CD4-positive, alpha-beta T cell treated with Interleukin-15 for 4 hours (primary cell): ENCODE data around the gene ZSCAN20.

Source experiments
- DNase-seq: peaks from one replicate; pipeline ENCODE4 v3.0.0-alpha.2; 2020; ENCODE audit warnings: low spot score

The ZSCAN20 gene

DNA sequence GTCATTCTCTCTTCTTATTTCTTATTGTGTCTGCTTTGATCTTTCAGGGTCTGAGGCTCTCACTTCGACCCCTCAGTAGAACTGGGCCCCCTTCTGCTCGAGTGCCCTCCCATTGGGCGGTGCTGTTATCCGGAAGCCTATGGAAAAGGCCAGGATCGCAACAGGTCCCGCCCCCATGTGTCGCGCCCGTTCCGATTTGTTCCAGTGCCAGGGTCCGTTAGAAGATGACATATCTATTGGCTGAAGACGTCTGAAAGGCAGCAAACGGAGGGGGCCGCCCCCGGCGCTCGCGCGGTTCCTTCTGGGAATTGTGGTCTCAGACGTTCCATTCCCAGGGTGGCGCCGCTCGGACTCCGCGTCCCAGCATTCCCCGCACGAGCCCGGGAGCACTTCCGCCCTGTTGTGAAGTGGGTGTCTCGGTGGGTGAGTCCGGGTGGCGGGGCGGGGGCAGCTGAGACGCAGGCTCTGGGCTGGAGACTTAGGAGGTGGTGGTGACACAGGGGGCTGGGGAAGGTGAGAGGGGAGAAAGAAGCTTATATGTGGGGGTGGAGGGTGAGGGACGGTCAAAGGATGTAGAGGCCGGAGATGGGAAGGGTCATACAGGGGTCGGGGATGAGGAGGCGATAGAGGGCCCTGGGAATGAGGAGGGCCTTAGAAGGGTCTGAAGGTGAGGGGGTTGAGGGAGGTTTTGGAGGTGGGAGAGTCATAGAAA, at the start of gene ZSCAN20:
TSS of gene ZSCAN20 (plus strand) at position 377 of the 712 bp plus-strand sequence. CDS start 6,644 bp downstream, outside the sequence.
- peak; percentile 87 for DNase-seq

DNA sequence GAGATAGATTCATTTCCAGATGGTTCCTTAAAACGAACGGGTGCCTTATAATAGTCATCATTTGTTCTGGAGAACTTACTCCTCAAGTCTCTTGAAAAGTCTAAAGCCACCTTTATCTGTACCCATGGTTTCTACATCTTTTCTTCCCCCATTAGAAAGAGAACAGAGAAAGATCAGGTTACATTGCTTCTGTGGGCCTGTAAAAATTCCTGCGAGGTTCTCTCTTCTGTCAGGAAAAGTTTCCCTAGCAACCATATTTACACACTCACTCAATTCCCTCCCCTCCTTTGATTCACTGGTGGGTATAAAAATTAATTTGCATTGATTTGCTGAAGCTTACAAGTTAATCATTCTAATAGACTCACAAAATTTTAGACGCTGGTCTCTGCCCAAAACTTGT, 48.2 kb upstream of the ZSCAN20 start:
- DNase-seq: no peak

DNA sequence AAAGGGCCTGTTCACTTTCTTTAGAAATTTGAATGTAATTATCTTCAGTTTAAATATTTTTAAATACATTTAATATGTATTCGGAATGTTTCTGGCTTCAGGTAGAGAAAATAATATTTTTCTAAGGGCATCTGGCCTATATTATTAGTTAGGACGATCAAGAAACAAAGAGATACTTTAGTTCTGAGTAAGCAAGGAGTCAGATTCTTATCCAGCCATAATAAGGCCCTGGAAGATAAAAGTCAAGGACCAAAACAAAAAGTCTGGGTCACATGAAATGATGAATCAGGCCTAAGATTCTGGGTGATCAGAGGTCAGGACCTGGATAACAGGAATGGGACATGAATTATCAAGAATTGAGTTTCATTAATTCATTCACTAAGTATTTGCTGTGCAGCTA, 47.8 kb upstream of the ZSCAN20 start:
- DNase-seq: no peak

DNA sequence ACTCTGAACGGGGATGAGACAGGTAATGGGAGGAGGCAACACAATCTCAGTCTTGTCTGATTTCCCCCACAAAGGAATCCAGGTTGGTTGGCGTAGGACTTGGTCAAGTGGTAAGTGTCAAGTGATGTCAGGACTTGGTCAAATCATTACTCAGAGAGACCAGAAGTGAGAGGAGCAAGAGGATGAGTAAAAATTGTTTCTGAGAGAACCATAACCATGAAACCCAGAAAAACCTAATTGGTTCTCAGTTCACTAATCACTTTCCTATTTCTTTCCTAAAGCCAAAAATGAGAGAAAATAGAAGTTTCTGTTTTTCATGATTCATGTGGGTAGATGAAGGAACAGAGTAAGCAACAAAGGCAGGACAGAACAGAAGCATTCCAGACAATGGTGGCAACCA, 46.5 kb upstream of the ZSCAN20 start:
- no peak for DNase-seq

DNA sequence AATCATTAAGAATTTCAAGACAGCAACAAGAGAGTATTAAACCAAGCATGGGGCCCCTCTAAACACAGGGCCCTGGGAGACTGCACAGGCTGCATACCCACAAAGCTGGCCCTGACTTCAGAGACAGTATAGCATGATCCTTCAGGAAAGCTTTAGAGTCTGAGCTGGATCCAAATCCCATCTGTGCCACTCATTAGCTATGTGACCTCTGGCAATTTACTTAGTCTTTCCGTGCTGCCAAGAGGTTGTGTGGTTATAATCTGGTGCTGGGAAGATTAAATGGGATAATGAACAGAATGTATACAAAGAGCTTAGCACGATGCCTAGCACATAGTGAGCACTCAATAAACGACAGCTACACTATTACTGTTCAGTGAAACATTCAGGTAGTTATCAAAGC, 45.5 kb upstream of the ZSCAN20 start:
- no peak for DNase-seq

DNA sequence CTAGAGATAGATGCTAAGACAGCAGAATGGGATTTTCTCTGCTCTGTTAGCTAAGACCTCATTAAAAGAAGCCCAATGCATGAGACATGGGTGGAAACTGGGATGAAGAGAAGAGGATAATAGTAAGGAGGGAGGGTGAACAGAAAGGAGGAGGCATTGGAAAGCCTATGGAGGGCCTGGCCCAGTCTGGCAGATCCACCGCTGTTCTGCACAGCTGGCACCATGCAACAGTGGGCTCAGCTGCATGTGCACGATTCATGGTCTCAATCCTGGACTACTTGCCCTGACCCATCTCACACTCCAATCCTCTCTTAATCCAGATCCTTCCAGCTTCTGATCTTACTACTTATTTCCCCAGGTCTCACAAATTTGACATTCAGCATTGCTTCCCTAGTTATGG, 43.8 kb upstream of the ZSCAN20 start:
- DNase-seq: no peak

DNA sequence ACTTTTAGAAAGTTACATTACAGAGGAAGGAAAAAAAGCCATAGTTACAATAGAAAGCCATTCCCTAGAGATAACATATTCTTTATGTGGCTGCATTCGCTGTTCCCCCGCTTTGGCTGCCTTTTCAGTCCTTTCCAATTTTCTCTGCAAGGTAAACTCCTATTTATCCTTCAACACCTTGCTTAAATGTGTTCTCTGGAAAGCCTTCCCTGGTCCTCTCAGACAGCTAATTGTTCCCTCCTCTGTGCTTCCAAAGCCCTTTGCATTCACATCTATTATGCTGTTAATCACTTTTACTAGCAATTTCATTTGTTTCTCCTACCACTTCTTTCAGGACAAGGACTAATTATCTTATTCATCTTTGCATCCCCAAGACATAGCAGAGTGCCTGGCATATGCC, 43.1 kb upstream of the ZSCAN20 start:
- DNase-seq: no peak

DNA sequence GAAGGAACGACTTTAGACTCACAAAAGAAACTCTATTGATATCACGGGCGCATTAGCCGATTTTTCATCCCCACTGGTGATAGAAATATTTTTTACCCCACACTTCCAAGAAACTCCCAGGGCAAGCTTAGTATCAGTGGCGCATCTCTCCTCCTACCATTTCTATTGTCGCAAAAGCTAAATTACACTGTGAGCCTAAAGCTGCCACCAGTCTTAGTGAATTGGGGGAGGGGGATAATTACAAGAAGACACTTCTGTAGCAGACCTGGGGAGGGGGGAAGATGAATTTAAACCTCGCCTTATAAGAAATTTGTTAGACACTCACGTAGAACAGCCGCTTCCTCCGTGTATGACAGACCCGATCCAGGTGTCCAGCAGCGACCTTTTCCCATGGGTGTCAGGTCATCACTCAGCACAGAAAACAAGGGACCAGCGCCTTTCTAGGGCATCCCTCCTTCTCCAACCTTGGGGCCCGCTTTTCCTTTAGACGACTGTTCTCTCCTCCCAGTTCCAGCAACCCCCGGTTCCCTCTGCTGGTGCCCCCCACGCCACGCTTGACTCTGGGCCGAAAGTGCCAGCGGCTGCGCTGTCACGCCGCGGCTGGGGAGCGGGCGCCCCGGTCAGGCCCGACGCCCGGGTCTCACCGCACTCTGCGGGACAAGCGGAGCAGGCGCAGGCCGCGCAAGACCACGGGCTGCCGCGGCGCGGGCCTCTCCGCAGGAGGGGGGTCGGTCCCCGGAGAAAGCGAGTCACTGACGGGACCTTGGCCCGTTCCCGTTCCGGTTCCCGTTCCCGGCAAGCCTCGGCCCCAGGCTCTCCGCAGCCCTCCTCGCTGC, 42.4 kb upstream of the ZSCAN20 start:
- no peak for DNase-seq

DNA sequence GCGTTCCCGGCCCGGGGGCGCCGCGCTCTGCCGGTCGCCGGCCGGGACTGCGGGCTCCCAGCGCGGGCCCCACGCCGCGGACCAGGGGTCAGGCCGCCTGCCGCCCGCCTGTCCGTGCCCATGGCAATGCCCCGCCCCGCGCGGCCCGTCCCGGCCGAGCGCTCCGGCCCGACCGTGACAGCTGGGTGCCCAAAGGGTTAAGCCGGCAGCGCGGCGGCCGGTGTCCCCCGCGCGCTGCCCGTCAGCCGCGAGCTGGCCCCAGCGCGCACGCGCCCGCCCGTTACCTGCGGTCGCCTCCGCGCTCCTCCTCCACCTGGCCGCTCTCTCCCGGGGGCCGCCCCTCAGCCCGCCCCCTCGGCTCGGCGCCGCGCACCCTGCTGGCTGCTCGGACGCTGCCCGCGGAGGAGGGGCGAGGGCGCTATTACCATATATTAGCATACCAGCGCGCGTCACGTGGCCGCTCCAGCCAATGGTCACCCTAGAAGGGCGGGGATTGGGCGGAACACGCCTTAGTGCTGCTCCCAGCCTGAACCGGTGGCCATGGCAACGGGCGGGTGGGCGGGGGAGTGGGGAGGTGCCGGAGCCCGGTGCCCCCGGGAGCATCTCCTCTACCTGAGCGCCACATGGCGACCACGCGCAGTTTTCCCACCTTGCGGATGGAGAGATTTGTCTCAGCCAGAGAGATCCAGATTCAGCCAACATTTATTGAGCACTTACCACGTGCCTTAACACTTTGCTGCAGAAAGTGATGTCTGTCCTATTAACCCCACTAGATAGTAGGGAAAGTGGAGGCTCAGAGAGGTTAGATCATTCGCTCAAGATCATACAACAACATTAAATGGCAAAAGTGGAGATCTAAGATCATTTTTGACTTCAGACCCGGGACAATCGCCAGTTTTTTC, 41.5 kb upstream of the ZSCAN20 start, which contains the start of gene PHC2:
TSS of gene PHC2 (minus strand) at position 404 of the 902 bp plus-strand sequence. CDS start 55,556 bp downstream, outside the sequence.
- DNase-seq: peak; percentile 91

DNA sequence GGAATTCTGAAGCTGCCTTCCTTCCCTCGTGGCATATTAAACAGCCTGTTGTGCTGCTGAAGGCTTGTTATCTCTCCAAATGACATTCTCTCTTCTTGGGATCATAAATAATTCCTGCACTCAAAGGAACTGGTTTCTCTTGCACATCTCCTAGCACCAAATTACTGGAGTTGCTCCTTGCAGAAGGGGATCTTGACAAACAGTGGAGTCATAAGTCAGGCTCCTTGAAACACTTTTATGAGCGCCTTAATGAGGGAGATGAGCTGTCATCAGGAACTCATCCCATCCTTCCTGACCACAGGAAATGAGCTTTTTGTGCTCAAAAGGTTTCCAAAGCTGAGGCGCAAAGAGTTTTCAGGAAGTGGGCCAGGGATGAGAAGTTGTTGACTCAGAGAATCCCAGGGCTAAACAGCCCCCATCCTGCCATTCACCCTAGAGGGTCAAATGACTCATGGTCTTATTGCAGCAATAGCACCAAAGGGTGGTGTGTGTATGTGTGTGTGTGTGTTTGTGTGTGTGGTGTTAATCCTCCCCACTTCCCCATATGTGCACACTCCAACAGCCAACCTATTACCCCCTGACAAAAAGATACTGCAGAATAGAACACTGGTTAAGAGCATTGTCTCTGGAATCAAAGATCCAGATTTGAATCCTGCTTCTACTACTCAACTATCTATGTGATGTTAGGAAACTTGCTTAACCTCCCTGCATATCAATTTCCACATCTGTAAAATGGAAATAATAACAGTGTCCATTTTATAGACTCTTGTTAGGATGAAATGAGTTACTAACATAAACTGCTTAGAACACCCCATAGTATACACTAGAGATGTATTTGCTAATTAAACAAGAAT, 38.7 kb upstream of the ZSCAN20 start:
- DNase-seq: peak; percentile 13

DNA sequence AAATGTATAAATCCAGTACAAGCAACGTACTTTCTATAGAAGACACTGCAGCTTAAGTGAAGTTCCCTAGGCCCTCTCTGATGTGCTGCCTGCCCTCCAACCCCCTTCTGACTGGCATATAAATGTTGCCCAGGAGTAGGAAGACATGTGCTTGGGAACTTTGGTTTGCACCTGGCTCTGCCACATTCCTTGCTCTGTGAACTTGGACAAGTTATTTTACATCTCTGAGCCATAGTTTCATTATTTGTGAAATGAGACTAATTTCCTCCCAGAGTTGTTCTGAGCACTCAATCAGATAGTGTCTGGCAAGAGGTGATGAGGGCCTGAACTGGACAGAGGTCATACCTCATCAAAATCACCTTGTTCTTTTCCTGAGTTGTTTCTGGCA, 38.1 kb upstream of the ZSCAN20 start:
- no peak for DNase-seq

DNA sequence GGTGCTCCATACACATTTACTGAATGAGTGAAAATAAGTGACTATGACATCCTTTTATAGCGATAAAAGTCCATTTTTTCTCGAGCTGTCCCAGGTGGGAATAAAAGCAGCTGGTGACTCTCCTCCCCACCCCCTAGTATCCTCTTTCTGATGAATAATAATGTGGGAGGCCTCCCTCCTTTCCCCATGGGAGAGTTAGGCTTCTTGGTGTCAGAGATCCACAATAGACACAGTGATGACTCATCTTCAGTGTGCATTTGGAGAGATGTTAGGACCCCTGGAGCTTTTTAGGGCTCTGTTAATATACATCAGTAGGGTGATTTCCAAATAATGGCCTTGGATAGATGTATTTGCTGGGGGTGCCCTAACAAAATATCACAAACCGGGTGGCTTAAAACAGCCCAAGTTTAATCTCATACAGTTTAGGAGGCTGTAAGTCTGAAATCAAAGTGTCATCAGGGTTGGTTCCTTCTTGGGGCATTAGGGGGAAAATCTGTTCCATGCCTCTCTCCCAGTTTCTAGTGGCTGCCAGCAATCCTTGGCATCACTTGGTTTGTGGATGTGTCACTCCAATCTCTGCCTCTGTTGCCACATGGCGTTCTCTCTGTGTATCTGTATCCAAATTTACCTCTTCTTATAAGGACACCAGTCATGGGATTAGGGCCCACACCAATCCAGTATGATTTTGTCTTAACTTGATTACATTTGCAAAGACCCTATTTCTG, 37.2 kb upstream of the ZSCAN20 start:
- no peak for DNase-seq

DNA sequence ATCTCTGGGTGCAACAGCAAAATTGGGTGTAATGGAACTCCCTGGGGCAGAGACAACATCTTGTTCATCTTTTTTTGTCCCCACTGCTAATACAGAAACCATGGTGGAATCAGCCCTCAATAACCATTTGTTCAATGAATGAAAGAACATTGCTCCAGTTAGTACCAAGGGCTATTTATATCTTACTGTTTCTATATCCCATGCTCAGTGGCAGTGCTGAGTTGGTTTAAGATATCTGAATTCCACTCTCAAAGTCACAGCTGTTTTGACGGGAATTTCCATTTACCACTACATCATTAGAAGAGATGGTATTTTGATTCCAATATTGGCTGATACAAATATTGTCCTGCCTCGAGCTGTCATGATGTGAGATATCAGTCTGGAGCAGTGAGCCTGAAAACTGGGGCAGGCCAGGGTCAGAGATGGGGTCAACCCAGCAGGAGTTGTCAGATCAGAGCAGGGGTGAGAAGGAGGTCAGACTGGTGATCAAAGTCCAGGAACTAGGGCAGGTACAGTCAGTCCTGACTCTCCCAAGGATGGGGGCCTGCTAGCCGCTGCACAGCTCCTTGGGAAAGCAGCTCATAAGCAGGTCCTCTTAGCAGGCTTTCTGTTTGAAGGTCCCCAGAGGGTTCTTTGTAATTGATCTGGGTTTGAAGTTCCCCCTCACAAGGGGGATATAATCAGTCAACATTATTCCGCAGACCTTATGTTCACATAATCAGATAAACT, 35.7 kb upstream of the ZSCAN20 start:
- DNase-seq: no peak

DNA sequence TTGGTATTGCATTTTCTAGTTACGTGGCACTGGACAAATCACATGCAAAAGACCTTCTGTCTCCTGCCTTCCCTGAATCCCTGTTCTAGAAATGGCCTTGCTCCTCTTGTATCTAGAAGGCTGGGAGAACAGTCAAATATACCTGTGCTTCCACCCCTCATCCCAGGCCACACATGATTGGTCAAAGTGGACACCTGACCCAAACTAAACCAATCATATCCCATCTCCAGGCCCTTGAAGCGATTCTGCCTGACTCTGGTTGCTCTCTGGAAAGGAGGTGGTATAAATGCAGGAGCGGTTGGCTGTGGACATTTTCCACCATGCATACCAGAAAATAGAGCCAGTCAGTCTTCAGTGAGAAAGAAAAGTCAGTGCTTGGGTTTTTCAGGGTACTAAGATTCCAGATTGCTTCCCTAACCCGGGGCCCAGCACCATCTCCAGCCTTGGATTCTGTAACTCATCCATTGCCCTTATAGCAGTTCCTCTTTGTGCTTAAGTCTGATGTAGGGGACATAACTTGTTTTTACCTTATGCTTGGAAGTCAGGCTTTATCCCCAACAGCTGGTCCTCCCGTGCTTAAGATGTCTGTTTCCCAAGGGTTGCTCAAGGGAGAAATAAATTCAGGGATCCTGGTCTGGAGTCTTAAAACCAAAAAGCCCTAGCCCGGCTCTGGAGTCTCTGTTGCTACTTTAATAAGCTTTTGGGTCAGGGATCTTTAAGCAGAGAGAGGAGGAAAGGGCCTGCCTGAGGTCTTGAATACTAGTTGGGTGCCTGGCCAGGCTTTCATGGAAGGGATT, 33.9 kb upstream of the ZSCAN20 start:
- DNase-seq: no peak

DNA sequence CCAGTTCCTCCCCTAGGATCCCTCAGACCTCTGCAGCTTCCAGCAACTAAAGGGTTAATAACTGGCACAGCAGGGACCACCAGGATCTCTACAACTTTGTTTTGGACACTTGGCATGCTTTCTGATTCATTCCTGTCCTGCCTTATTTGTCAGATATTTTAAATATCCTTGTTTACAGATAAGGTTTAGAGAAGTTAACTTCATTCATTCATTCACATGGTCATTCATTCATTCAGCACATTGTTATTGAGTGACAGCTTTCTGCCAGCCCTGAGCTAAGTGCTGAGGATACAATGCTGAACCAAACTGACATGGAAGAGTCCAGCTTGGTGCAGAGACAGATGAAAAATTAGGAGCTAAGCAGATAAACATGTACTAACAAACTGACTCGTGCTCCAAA, 32.8 kb upstream of the ZSCAN20 start:
- no peak for DNase-seq

DNA sequence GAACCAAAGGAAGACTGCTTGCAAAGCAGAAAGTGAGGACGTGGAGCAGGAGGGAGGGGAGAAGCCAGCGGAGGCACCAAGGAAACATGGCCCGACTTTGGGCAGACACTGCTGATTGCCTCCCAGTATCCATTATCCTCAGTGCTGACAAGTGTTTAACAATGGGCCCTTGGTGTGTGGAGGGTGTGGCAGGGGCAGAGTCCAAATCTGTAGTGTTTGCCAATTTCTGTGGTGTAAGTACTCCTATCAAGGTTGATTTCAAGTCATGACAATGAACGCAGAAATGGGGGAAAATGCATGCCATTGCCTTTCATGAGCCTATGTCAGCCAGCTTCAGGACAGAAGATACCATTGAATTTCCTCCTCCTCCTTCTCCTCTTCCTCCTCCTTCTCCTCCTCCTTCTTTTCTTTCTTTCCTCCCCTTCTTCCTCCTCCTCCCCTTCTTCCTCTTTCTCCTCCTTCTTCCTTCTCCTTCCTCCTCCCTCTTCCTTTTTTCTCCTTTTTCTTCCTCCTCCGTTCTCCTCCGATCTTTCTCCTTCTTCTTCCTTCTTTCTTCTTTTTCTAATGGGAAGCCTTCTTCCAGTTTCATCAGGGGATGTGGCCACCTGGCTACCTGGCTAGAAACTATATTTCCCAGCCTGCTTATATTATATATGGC, 31.2 kb upstream of the ZSCAN20 start:
- no peak for DNase-seq

DNA sequence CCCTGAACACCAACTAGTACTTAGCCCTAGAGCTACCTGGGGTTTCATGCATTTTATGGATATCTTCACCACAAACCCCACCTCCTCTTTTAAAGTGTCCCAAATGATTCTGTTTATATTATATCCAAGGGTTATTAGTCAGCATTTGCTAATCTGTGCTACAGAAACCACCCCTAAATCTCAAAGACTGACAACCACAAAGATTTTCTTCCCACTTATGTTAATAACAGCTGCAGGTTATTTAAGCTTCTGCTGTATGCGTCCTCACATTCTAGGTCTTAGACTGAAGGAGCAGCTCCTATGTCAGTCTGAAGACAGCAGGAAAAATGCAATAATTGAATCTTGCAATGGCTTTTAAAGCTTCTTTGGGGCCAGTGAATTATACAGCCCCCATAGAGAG, 30.3 kb upstream of the ZSCAN20 start:
- DNase-seq: no peak

DNA sequence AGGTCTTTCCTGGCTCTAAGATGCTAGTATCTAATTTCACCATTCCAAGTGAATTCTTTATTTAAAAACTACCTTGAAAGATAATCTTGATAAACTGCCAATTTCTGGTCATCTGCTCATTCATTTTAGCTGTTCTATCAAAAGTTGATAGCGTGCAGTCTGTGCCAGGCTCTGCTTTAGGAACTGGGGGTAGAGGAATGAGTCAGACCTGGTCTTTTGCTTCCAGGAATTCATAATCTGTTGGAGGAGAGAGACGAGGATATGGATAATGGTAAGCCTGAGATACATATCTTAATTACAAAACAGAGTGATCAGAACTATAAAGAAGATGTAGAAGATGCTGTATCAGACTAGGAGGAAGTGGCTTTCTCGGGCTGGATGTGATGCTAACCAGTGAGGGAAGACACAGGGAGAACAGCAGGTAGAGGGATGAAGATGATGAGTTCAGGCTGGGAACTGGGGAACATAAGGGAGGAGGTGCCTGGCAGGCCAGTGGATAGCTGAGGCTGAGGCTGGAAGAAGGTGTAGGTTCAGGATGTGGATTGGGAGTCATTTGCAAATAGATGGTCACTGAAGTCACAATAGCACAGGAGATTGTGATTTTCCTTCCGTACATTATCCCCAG, 29.3 kb upstream of the ZSCAN20 start:
- DNase-seq: no peak
